H1 (cell line): ENCODE data around the gene AHSG. TPM values are rescaled to one million over a fixed set of nuclear protein-coding genes. Genes with fewer than 3 reads are reported as not detected.

ENCODE experiments used
- CTCF ChIA-PET: fragments of 300-600 bp; sonication (Branson Sonifier 250); formaldehyde crosslinking; loops from one replicate; lab custom pipeline; 2021; ENCODE audit not compliant: partially characterized antibody; lab: Charles Lee
- POLR2A ChIA-PET: fragments of 300-600 bp; sonication (Branson Sonifier 250); formaldehyde crosslinking; loops from one replicate; lab custom pipeline; 2021; ENCODE audit warnings: inconsistent platforms; ENCODE audit not compliant: partially characterized antibody; lab: Charles Lee
- DNase-seq, 2 experiments: peaks; one replicate each; pipeline versions ENCODE4 v3.0.0 to v3.0.0-alpha.2; 2010 to 2022; ENCODE audit warnings: low spot score in 2 of 2, low read depth in 1 of 2, mixed read lengths in 1 of 2
- FAIRE-seq: peaks from 2 replicates; lab custom pipeline; 2011; peaks lifted over from hg19 to GRCh38; lab: Jason Lieb, UNC
- H2AFZ ChIP-seq: 2 replicates; pipeline ENCODE4 v1.8.1; 2012; ENCODE audit warnings: low read length, inconsistent platforms
- H2AK5ac ChIP-seq: 2 replicates; pipeline ENCODE4 v1.6.1; 2013; ENCODE audit warnings: low read depth, low read length
- H2BK120ac ChIP-seq: replicated peaks from 2 replicates; pipeline ENCODE3; 2013; ENCODE audit warnings: low read depth, low read length, inconsistent platforms
- H2BK12ac ChIP-seq: 2 replicates; pipeline ENCODE4 v1.6.1; 2013; ENCODE audit warnings: low read depth, low read length
- H2BK15ac ChIP-seq: 2 replicates; pipeline ENCODE4 v1.6.1; 2013; ENCODE audit warnings: low read length
- H2BK20ac ChIP-seq: 2 replicates; pipeline ENCODE4 v1.6.1; 2013; ENCODE audit warnings: low read length
- H2BK5ac ChIP-seq: 2 replicates; pipeline ENCODE4 v1.6.1; 2013; ENCODE audit warnings: low read depth, low read length
- H3K14ac ChIP-seq: 2 replicates; pipeline ENCODE4 v1.6.1; 2013; ENCODE audit warnings: inconsistent platforms; ENCODE audit not compliant: insufficient read length
- H3K18ac ChIP-seq: 2 replicates; pipeline ENCODE4 v1.6.1; 2013; ENCODE audit warnings: low read length; ENCODE audit errors: extremely low read depth
- H3K23ac ChIP-seq: 2 replicates; pipeline ENCODE4 v1.6.1; 2013; ENCODE audit warnings: inconsistent platforms; ENCODE audit not compliant: insufficient read length
- H3K23me2 ChIP-seq: 2 replicates; pipeline ENCODE4 v1.6.1; 2013; ENCODE audit warnings: low read depth, low read length
- H3K27ac ChIP-seq: 2 replicates; pipeline ENCODE4 v1.6.1; 2011; ENCODE audit warnings: low read depth, low read length, inconsistent platforms
- H3K27me3 ChIP-seq, 4 experiments: replicated peaks in 1 of 4; 1 replicate in 1 of 4; 2 replicates in 3 of 4; pipeline versions ENCODE4 v1.6.1 to v1.8.1; 2011 to 2013; ENCODE audit warnings: low read length in 3 of 4, mild to moderate bottlenecking in 3 of 4, inconsistent platforms in 2 of 4, mixed read lengths in 2 of 4, moderate library complexity in 1 of 4; ENCODE audit not compliant: control insufficient read depth in 3 of 4, insufficient read depth in 3 of 4; ENCODE audit errors: extremely low read depth in 1 of 4
- H3K36me3 ChIP-seq, 4 experiments: 2 replicates each; pipeline versions ENCODE4 v1.6.1 to v1.8.1; 2011 to 2013; ENCODE audit warnings: mild to moderate bottlenecking in 4 of 4, low read length in 3 of 4, moderate library complexity in 2 of 4, control low read depth in 1 of 4, inconsistent platforms in 1 of 4; ENCODE audit not compliant: insufficient read depth in 4 of 4, control insufficient read depth in 2 of 4
- H3K4ac ChIP-seq: replicated peaks from 2 replicates; pipeline ENCODE3; 2013; ENCODE audit warnings: low read length, low read depth, mixed read lengths, inconsistent platforms; ENCODE audit not compliant: insufficient read length
- H3K4me1 ChIP-seq, 4 experiments: replicated peaks in 1 of 4; 1 replicate in 1 of 4; 2 replicates in 3 of 4; pipeline versions ENCODE4 v1.6.1 to v1.8.1; 2011 to 2013; ENCODE audit warnings: low read length in 3 of 4, inconsistent platforms in 2 of 4, mixed read lengths in 1 of 4; ENCODE audit not compliant: insufficient read depth in 4 of 4, control insufficient read depth in 3 of 4
- H3K4me2 ChIP-seq, 2 experiments: 2 replicates each; pipeline versions ENCODE4 v1.6.1 to v1.8.1; 2011 to 2013; ENCODE audit warnings: low read depth in 2 of 2, low read length in 2 of 2, control low read depth in 1 of 2, inconsistent platforms in 1 of 2, mild to moderate bottlenecking in 1 of 2; ENCODE audit not compliant: insufficient read depth in 1 of 2
- H3K4me3 ChIP-seq, 4 experiments: fragments of 200-600, 300-600 bp in 1 of 4; sonication (generic), shearing (Covaris generic), sonication (Bioruptor Twin) in 1 of 4; 2 replicates each; pipeline versions ENCODE4 v1.5.1 to v1.8.1; 2011 to 2016; ENCODE audit warnings: low read length in 4 of 4, low read depth in 3 of 4, control low read depth in 2 of 4, inconsistent platforms in 2 of 4, mild to moderate bottlenecking in 2 of 4, mixed read lengths in 1 of 4, moderate library complexity in 1 of 4; ENCODE audit not compliant: insufficient read depth in 2 of 4; ENCODE audit errors: extremely low read depth in 1 of 4
- H3K56ac ChIP-seq: replicated peaks from 2 replicates; pipeline ENCODE3; 2013; ENCODE audit warnings: low read depth, mild to moderate bottlenecking, mixed read lengths, low read length, inconsistent platforms; ENCODE audit not compliant: insufficient read length
- H3K79me1 ChIP-seq: 2 replicates; pipeline ENCODE4 v1.6.1; 2013; ENCODE audit warnings: low read depth, low read length, control low read depth
- H3K79me2 ChIP-seq, 2 experiments: 2 replicates each; pipeline versions ENCODE4 v1.6.1 to v1.8.1; 2012 to 2013; ENCODE audit warnings: low read length in 2 of 2, mild to moderate bottlenecking in 2 of 2, inconsistent platforms in 1 of 2; ENCODE audit not compliant: insufficient read depth in 2 of 2, control insufficient read depth in 1 of 2
- H3K9ac ChIP-seq, 4 experiments: replicated peaks in 1 of 4; 1 replicate in 1 of 4; 2 replicates in 3 of 4; pipeline versions ENCODE4 v1.6.1 to v1.8.1; 2011 to 2013; ENCODE audit warnings: low read depth in 3 of 4, low read length in 3 of 4, control low read depth in 2 of 4, mild to moderate bottlenecking in 2 of 4, moderate library complexity in 2 of 4, inconsistent platforms in 1 of 4; ENCODE audit errors: extremely low read depth in 1 of 4
- H3K9me3 ChIP-seq, 2 experiments: 2 replicates each; pipeline versions ENCODE4 v1.6.1 to v1.8.1; 2012 to 2013; ENCODE audit warnings: mild to moderate bottlenecking in 2 of 2, moderate library complexity in 2 of 2, control low read depth in 1 of 2, inconsistent platforms in 1 of 2, low read depth in 1 of 2, low read length in 1 of 2, mixed read lengths in 1 of 2; ENCODE audit not compliant: insufficient read depth in 2 of 2
- H4K20me1 ChIP-seq, 2 experiments: replicated peaks in 1 of 2; 2 replicates each; pipeline versions ENCODE3 to v1.8.1; 2011 to 2013; ENCODE audit warnings: inconsistent platforms in 2 of 2, low read length in 2 of 2, mild to moderate bottlenecking in 1 of 2; ENCODE audit not compliant: insufficient read depth in 2 of 2, control insufficient read depth in 1 of 2
- H4K5ac ChIP-seq: 2 replicates; pipeline ENCODE4 v1.6.1; 2013; ENCODE audit warnings: low read length, low read depth, mixed read lengths, inconsistent platforms; ENCODE audit not compliant: insufficient read length
- H4K8ac ChIP-seq: 2 replicates; pipeline ENCODE4 v1.8.0; 2013; ENCODE audit warnings: mild to moderate bottlenecking, moderate library complexity, low read length, inconsistent platforms; ENCODE audit not compliant: insufficient read depth; ENCODE audit errors: extremely low read depth
- H4K91ac ChIP-seq: replicated peaks from 2 replicates; pipeline ENCODE3; 2013; ENCODE audit warnings: low read length, mixed read lengths, inconsistent platforms; ENCODE audit not compliant: insufficient read length
- CTBP2 ChIP-seq: IDR thresholded peaks from 2 replicates; pipeline ENCODE4 v1.7.0; 2011; ENCODE audit warnings: borderline replicate concordance, mild to moderate bottlenecking, moderate library complexity, mixed read lengths, low read length; ENCODE audit not compliant: insufficient read depth, insufficient read length
- CTCF ChIP-seq, 3 experiments: IDR thresholded peaks; 1 replicate in 2 of 3; 2 replicates in 1 of 3; pipeline versions ENCODE4 v1.5.1 to v1.6.1; 2011; ENCODE audit warnings: low read length in 3 of 3, mild to moderate bottlenecking in 3 of 3, inconsistent platforms in 2 of 3, low read depth in 1 of 3, moderate library complexity in 1 of 3; ENCODE audit not compliant: insufficient read depth in 1 of 3; ENCODE audit errors: control extremely low read depth in 1 of 3
- E2F6 ChIP-seq: IDR thresholded peaks from 2 replicates; pipeline ENCODE4 v1.6.1; 2012; ENCODE audit warnings: inconsistent platforms
- JUN ChIP-seq: IDR thresholded peaks from 2 replicates; pipeline ENCODE4 v1.6.1; 2011; ENCODE audit warnings: low read depth, mild to moderate bottlenecking, improper control_type of control experiment, low read length
- RAD21 ChIP-seq, 2 experiments: IDR thresholded peaks in 1 of 2; conservative IDR thresholded peaks in 1 of 2; 2 replicates each; pipeline ENCODE4 v1.6.1; 2011; ENCODE audit warnings: low read depth in 2 of 2, low read length in 2 of 2, improper control_type of control experiment in 1 of 2, inconsistent platforms in 1 of 2, mild to moderate bottlenecking in 1 of 2, moderate library complexity in 1 of 2
- SIN3A ChIP-seq, 2 experiments: IDR thresholded peaks in 1 of 2; conservative IDR thresholded peaks in 1 of 2; 2 replicates each; pipeline ENCODE4 v1.6.1; 2011 to 2012; ENCODE audit warnings: low read length in 2 of 2, improper control_type of control experiment in 1 of 2, low read depth in 1 of 2, mild to moderate bottlenecking in 1 of 2
- TBP ChIP-seq: IDR thresholded peaks from 2 replicates; pipeline ENCODE4 v1.6.1; 2011; ENCODE audit warnings: low read depth, low read length, improper control_type of control experiment
- WGBS, 2 experiments: shearing (Covaris generic) in 1 of 2; methylation state at CpG; one replicate each; pipeline versions ENCODE4 v1.1.6 to v1.1.7; 2013 to 2015; ENCODE audit warnings: low lambda C conversion rate in 2 of 2, mixed read lengths in 2 of 2, inconsistent platforms in 1 of 2, low coverage in 1 of 2, missing lambda C conversion rate in 1 of 2; ENCODE audit not compliant: insufficient replicate concordance in 2 of 2, insufficient coverage in 1 of 2, insufficient read length in 1 of 2; ENCODE audit errors: extremely low coverage in 1 of 2, missing lambda C conversion rate in 1 of 2; 5-methylcytosine and 5-hydroxymethylcytosine counted together
- polyA plus RNA-seq, 7 experiments: library from polyadenylated mRNA; depleted of rRNA in 3 of 7; stranded (reverse) in 5 of 7; unstranded in 2 of 7; fragments of >200 nt in 5 of 7; fragments of 200-250 nt in 2 of 7; gene quantifications; 1 replicate in 5 of 7; 2 replicates in 1 of 7; 4 replicates in 1 of 7; pipeline versions ENCODE4 v1.2.1 to v1.2.3, GENCODE V29; 2011 to 2013; ENCODE audit warnings: missing spikeins in 2 of 7, mixed read lengths in 2 of 7
- total RNA-seq: library from RNA; stranded (reverse); fragmentation: NEBNext Ultra II Directional; extraction: Animal tissue kit (Norgen Biotek cat#: 25700); gene quantifications from 2 replicates; pipeline ENCODE4 v1.2.1, GENCODE V29; 2021

The AHSG gene
- total and polyA plus RNA-seq, 2 of the 8 experiments (the other 6 are each of a cell fraction or from before 2014, with no cell fraction given): 0.68 to 0.78 TPM

- ChIA-PET POLR2A (interaction anchor here (0.6 to 3.7 kb wide), 10 partner anchors 10 to 129 kb away, joined by 3 to 26 read pairs (median 3); partner anchors contain the start of gene EIF4A2), CTCF (interaction anchor here (0.6 to 2.9 kb wide), 15 partner anchors 9 to 146 kb away, joined by 3 to 34 read pairs (median 4); partner anchors contain the start of gene AHSG)
- Histone ChIP-seq H3K9me3 (peaks cover 0 to 6% of the 10 kb centered on the region in 2 experiments; a peak in 1 of 4 replicates), H2BK12ac (peak overlapping the region; percentile 84; the same call in 1 of the 2 replicates), H3K79me2 (no peaks in the 10 kb centered on the region; a peak in 1 of 4 replicates), H3K23me2 (peaks cover 2% of the 10 kb centered on the region; the same call in 1 of the 2 replicates), H3K4me2 (0 out of 4 replicates have a peak overlapping the region, but pooled peaks of 1 of the 2 experiments have one; percentile 4), H2BK120ac (peak overlapping the region; percentile 85), H3K36me3 (no peaks in the 10 kb centered on the region), H3K9ac (no peak overlapping the region), H3K4ac (no peak overlapping the region), H4K91ac (peak overlapping the region; percentile 36), H4K5ac (peak overlapping the region; percentile 42), H3K27me3 (no peaks in the 10 kb centered on the region), H4K20me1 (no peaks in the 10 kb centered on the region), H3K14ac (no peak overlapping the region), H3K79me1 (no peaks in the 10 kb centered on the region; the same call in 1 of the 2 replicates), H3K27ac (0 out of 2 replicates have a peak overlapping the region, but pooled peaks have one; percentile 7), H2BK15ac (peak overlapping the region; percentile 93; the same call in 1 of the 2 replicates), H2AK5ac (no peak overlapping the region), H2BK20ac (peak overlapping the region; percentile 88; the same call in 1 of the 2 replicates), H3K4me3 (no peak overlapping the region), H3K56ac (no peak overlapping the region), H2AFZ (peak overlapping the region; percentile 86), H3K18ac (peak overlapping the region; percentile 91; the same call in 1 of the 2 replicates), H2BK5ac (peak overlapping the region; percentile 82; the same call in 1 of the 2 replicates), H3K4me1 (peaks cover 0 to 5% (median 3%) of the 10 kb centered on the region in 4 experiments; a peak in 3 of 7 replicates), H3K23ac (no peak overlapping the region), H4K8ac (no peak overlapping the region)
- peak; percentile 54 to 81 for DNase-seq
- FAIRE-seq: peak; percentile 78
- 33% methylated on average over 6 of the region's 6 CpGs; no CpG with 5 or more reads in 1 of the 2 experiments for WGBS, 2 experiments
- TF ChIP-seq JUN (no peak), TBP (peak; percentile 65), E2F6 (0 out of 2 replicates have a peak, but pooled peaks have one; percentile 22), CTCF (IDR thresholded peaks at IDR 0.05; ENCODE audit: control extremely low read depth in 1 of 3, insufficient read depth in 1 of 3, low read depth in 1 of 3, low read length in 3 of 3) (peak; percentile 37 to 76 (median 74)), RAD21 (IDR thresholded peaks at IDR 0.05 in 1 of 2, conservative IDR thresholded peaks at IDR 0.05 in 1 of 2; ENCODE audit: low read depth in 2 of 2, low read length in 2 of 2) (peak in 1 of 2 experiments; percentile 40; a peak in 1 of 4 replicates), SIN3A (conservative IDR thresholded peaks at IDR 0.05 in 1 of 2, IDR thresholded peaks at IDR 0.05 in 1 of 2; ENCODE audit: low read depth in 1 of 2, low read length in 2 of 2) (no peak), CTBP2 (no peak)
These were observed 41.1 kb downstream of the AHSG start for GRCh38 chr3:186653984-186654383.
